GM13976 (cell line): ENCODE measurements around the gene RPS24.

Experiments used
- DNase-seq: peaks from one replicate; pipeline ENCODE4 v3.0.0; 2012; ENCODE audit warnings: low spot score
- CTCF ChIP-seq: IDR thresholded peaks from 2 replicates; pipeline ENCODE4 v1.5.1; 2012; ENCODE audit warnings: borderline replicate concordance, mild to moderate bottlenecking; ENCODE audit not compliant: insufficient read depth; ENCODE audit errors: extremely low read depth, missing control alignments, control extremely low read depth
- in situ Hi-C: fragments of 300-500 bp; cut with MboI; formaldehyde crosslinking; loops from one replicate; pipeline ENCODE4 v1.12.0; 2022; ENCODE audit warnings: low sequenced_read_pairs, mixed read lengths, inconsistent platforms; ENCODE audit not compliant: unreplicated experiment

RPS24 gene

GRCh38 chr10:78000956-78001472 is 32.6 kb upstream of the RPS24 start:
- no peak for TF ChIP-seq CTCF
- DNase-seq: no peak
- in situ Hi-C loops: no loop called here

GRCh38 chr10:78002541-78003288 is 30.9 kb upstream of the RPS24 start:
- no peak for DNase-seq
- in situ Hi-C loops: no loop called here
- TF ChIP-seq CTCF: no peak

GRCh38 chr10:78004215-78005026 is 29.2 kb upstream of the RPS24 start:
- TF ChIP-seq CTCF: no peak
- no peak for DNase-seq

GRCh38 chr10:78007172-78007571 is 26.5 kb upstream of the RPS24 start:
- no peak for DNase-seq
- in situ Hi-C loops: no loop called here
- no peak for TF ChIP-seq CTCF

More at GRCh38 chr10:78004215-78005026, 29.2 kb upstream of the RPS24 start:
- in situ Hi-C loops: no loop called here

- no peak for TF ChIP-seq CTCF
- in situ Hi-C loops: no loop called here
- no peak for DNase-seq
Observed at GRCh38 chr10:78009662-78010061, 24.0 kb upstream of the RPS24 start.

- no peak for DNase-seq
- in situ Hi-C loops: no loop called here
- no peak for TF ChIP-seq CTCF
Observed at GRCh38 chr10:78010278-78010677, 23.4 kb upstream of the RPS24 start.
